ENCODE measurements around the gene SYT1.

DNA sequence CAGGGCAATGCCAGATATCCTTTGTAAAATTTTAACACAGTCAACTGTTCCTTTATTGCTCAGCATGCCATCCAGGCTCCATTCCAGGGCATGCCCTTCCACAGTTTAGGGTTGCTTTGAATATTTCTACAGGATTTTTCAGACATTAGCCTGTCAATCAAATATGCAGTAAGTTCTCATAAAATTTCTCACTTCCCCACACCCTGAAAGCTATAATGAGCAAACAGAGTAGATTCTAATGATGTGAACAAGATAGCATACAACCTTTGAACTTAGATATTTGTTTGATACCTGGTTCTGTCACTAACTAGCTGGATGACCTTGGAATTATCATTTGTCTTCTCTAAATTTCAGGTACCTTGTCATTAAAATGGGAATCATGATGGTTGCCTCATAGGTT, 251.2 kb downstream of the SYT1 start:
- TF ChIP-seq, protein P1, sequence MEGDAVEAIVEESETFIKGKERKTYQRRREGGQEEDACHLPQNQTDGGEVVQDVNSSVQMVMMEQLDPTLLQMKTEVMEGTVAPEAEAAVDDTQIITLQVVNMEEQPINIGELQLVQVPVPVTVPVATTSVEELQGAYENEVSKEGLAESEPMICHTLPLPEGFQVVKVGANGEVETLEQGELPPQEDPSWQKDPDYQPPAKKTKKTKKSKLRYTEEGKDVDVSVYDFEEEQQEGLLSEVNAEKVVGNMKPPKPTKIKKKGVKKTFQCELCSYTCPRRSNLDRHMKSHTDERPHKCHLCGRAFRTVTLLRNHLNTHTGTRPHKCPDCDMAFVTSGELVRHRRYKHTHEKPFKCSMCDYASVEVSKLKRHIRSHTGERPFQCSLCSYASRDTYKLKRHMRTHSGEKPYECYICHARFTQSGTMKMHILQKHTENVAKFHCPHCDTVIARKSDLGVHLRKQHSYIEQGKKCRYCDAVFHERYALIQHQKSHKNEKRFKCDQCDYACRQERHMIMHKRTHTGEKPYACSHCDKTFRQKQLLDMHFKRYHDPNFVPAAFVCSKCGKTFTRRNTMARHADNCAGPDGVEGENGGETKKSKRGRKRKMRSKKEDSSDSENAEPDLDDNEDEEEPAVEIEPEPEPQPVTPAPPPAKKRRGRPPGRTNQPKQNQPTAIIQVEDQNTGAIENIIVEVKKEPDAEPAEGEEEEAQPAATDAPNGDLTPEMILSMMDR (conservative IDR thresholded peaks at IDR 0.05; ENCODE audit: low read depth, low read length) = no peak
- TF ChIP-seq POLR2A (IDR thresholded peaks at IDR 0.05; ENCODE audit: low read depth, low read length) = no peak
- no peak for TF ChIP-seq BHLHE40 (IDR thresholded peaks at IDR 0.05; ENCODE audit: low read depth, low read length)
- TF ChIP-seq RAD21 (IDR thresholded peaks at IDR 0.05; ENCODE audit: low read length) = no peak
- no peak for TF ChIP-seq RFX5 (IDR thresholded peaks at IDR 0.05; ENCODE audit: low read depth, low read length)
